DMS 273 (cell line): ENCODE data around the gene NCAPH2.

Experiments
- DNase-seq: peaks from one replicate; lab custom pipeline; 2025; ENCODE audit not compliant: unreplicated experiment; lab: John Stamatoyannopoulos, UW

Gene NCAPH2

DNA sequence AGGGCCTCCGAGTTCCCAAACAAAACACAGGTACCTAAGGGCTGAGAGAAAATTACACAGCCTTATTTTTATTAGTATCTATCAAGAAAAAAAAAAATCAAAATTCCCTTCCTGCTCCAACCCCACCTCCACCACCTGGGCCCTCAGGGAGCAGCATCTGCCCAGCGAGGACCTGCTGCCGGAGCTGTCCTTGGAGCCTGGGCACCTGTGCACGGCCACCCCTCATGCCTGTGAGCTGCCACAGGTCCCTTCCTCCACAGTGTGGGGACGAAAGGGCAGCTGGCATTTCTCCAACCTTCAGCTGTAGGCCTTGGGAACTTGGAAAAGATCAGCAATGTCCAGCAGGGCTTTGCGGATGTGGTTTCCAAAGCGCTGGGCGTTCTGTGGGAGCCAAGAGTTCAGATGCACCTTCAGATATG, 61.0 kb downstream of the NCAPH2 start:
- no peak for DNase-seq

- no peak for DNase-seq
Observed at GRCh38 chr22:50569896-50570535, 62.0 kb downstream of the NCAPH2 start.

DNA sequence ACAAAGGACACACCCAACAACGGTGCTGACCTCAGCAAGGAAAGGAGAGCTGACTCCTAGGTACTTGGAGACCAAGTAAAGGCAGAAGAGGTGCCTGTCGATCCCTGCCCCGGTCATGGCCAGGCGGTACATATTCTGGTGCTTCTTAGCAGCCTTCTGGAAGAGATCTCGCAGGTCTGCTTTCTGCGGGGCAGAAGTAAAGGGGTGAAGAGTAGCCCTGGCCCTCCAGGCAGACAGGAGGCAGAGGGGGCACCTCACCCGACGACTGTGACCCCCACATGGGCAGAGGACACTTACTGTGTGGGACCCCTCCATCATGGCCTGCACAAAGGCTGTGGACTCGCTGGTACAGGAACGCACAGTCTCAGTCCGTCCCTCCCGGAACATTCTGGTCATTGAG, 62.8 kb downstream of the NCAPH2 start:
- DNase-seq = no peak

GRCh38 chr22:50571264-50572175, 63.5 kb downstream of the NCAPH2 start:
- DNase-seq = no peak

- no peak for DNase-seq
Observed at GRCh38 chr22:50572965-50573364, 64.9 kb downstream of the NCAPH2 start.

- DNase-seq = no peak
Observed at GRCh38 chr22:50573491-50574382, 65.7 kb downstream of the NCAPH2 start.

GRCh38 chr22:50574383-50574755, 66.3 kb downstream of the NCAPH2 start:
- DNase-seq = no peak
